HG02763 (cell line): ENCODE measurements around the gene NDUFAF7.
"Not testable (repeated sequence)": the region's sequence is repeated elsewhere in the genome, so short reads cannot be mapped to it uniquely, and the experiment has no call there.

Experiments used
- ATAC-seq: cut with Tn5 transposase; IDR thresholded peaks from one replicate; pipeline ENCODE4 v1.9.1; 2021; ENCODE audit warnings: mild to moderate bottlenecking, moderate library complexity; ENCODE audit not compliant: unreplicated experiment

NDUFAF7 gene, protein sequence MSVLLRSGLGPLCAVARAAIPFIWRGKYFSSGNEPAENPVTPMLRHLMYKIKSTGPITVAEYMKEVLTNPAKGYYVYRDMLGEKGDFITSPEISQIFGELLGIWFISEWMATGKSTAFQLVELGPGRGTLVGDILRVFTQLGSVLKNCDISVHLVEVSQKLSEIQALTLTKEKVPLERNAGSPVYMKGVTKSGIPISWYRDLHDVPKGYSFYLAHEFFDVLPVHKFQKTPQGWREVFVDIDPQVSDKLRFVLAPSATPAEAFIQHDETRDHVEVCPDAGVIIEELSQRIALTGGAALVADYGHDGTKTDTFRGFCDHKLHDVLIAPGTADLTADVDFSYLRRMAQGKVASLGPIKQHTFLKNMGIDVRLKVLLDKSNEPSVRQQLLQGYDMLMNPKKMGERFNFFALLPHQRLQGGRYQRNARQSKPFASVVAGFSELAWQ

DNA sequence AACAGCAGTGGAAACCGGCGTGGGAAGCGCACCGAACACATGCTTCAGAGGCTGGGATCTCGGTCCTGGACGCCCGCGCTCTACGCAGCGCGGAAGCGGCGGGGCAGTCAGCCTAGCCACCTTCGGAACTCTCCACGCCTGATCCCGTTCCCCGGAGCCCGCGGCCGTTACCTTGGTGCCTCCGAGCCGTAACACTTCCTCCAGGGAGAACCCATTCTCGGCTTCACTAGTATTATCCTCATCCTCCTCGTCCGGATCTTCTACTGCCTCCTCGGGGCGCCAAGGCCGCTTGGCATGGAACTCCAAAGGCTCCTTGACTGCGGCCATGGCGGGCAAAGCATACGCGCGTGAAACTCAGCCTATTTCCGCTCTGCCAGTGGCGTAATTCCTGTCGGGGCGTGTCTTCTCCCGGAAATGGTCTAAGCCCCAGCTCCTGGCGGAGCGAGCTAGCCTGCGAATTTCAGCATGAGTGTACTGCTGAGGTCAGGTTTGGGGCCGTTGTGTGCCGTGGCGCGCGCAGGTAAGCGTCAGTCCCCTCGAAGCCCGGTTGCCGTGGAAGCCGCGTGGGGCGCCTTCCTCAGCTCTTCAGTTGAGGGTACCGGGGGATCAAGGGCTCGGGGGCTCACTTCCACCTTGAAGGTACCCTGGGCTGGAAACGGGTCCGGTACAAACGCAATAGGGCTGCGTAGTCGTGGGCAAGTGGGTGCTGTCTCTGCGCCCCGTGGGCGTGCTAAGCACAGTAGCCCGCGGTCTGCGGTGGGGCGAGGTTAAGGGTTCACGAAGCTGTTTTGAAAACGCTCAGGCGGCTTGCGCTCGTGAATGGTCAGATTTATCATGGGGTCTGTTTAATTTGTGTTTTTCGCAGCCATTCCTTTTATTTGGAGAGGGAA lies at the start of gene NDUFAF7, which contains the start of gene CEBPZ:
Gene NDUFAF7, plus strand, starts transcription at position 418 of the 890 bp plus-strand sequence. Its CDS starts 48 bp downstream, at position 466.
Gene CEBPZ, minus strand, starts transcription at position 356 of the 890 bp plus-strand sequence. Its CDS starts 29 bp downstream, at position 327.
- ATAC-seq, result peak; percentile 93

- ATAC-seq, result no peak
These were observed 49.5 kb upstream of the NDUFAF7 start for GRCh38 chr2:37181726-37182684.

GRCh38 chr2:37188570-37188969 lies 42.9 kb upstream of the NDUFAF7 start, which contains the start of gene SULT6B1:
Gene SULT6B1, minus strand, starts transcription at chr2:37188670. Its CDS starts 30 bp downstream, at chr2:37188640.
- no peak for ATAC-seq

GRCh38 chr2:37189452-37190153 lies 41.9 kb upstream of the NDUFAF7 start:
- ATAC-seq, result no peak

GRCh38 chr2:37190290-37190689 lies 41.2 kb upstream of the NDUFAF7 start:
- no peak for ATAC-seq

DNA sequence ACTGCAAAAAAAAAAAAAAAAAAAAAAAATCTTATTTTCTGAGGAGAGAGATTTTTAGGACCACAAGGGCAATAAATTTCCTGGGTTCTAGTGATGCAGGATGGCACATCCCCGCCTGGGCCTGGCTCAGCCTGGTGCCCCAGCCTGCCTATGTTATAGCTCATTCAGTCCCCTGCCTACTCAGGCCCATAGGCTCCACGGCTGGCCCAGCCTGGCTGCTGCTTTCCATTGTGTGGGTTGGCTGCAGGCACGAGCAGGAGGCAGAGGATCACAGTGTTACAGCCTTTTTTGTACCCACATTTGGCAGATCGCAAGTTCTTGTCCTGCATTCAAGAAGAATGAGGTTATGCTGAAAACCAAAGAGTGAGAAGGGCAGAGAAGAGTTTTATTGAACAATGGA lies 40.2 kb upstream of the NDUFAF7 start:
- ATAC-seq, result no peak

- ATAC-seq, result no peak
These were observed 39.7 kb upstream of the NDUFAF7 start for GRCh38 chr2:37191747-37192146.

GRCh38 chr2:37192551-37192950 lies 38.9 kb upstream of the NDUFAF7 start:
- no peak for ATAC-seq

GRCh38 chr2:37195862-37196319 lies 35.6 kb upstream of the NDUFAF7 start:
- not testable (repeated sequence) for ATAC-seq

- peak; percentile 77 for ATAC-seq
These were observed 34.9 kb upstream of the NDUFAF7 start, which contains the start of gene CEBPZOS for GRCh38 chr2:37196320-37197195. Gene CEBPZOS, plus strand, starts transcription at chr2:37196496. Its CDS starts 3,209 bp downstream, at chr2:37199705.

DNA sequence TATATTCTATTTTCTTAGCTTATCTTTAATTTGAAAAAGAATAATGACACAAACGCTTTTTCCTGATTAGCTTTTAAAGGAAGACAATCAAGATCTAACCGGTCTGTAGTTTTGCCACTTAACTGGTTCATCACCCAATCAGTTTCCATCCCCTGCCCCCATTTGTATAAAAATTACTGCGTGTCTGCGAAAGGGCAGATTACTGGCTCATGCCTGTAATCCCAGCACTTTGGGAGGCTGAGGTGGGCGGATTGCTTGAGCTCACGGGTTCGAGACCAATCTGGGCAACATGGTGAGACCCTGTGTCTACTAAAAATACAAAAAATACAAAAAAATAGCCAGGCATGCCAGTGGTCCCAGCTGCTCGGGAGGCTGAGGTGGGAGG lies 32.8 kb upstream of the NDUFAF7 start:
- ATAC-seq, result no peak

GRCh38 chr2:37201208-37201607 lies 30.2 kb upstream of the NDUFAF7 start:
- ATAC-seq, result no peak

GRCh38 chr2:37201766-37202165 lies 29.7 kb upstream of the NDUFAF7 start:
- ATAC-seq, result no peak

GRCh38 chr2:37203708-37204107 lies 27.8 kb upstream of the NDUFAF7 start:
- no peak for ATAC-seq

DNA sequence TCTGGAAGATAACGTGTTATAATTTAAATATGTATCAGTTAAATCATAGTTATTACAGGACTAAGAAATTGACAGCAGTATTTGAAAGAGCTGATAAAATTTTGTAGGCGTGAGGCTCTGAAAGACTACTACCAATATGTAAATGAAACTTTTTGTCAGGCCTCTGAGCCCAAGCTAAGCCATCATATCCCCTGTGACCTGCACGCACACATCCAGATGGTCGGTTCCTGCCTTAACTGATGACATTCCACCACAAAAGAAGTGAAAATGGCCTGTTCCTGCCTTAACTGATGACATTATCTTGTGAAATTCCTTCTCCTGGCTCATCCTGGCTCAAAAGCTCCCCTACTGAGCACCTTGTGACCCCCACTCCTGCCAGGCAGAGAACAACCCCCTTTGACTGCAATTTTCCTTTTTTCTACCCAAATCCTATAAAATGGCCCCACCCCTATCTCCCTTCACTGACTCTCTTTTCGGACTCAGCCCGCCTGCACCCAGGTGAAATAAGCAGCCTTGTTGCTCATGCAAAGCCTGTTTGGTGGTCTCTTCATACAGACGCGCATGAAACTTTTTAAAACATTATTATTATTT lies 26.3 kb upstream of the NDUFAF7 start:
- ATAC-seq, result not testable (repeated sequence)

- ATAC-seq, result no peak
These were observed 25.6 kb upstream of the NDUFAF7 start for GRCh38 chr2:37205689-37206341.

DNA sequence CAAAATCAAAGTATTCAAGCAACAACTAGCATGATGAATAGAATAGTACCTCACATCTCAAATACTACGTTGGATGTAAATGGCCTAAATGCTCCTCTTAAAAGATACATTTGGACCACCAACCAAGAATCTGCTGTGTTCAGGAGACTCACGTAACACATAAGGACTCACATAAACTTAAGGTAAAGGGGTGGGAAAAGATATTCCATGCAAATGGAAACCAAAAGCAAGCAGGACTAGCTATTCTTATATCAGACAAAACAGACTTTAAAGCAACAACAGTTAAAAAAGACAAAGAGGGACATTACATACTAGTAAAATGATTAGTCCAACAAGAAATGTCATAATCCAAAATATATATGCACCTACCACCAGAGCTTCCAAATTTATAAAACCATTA lies 24.7 kb upstream of the NDUFAF7 start:
- ATAC-seq, result not testable (repeated sequence)

- ATAC-seq, result no peak
These were observed 20.2 kb upstream of the NDUFAF7 start for GRCh38 chr2:37211212-37211611.
